Measurements from ENCODE around the gene MSRB3.

DNA sequence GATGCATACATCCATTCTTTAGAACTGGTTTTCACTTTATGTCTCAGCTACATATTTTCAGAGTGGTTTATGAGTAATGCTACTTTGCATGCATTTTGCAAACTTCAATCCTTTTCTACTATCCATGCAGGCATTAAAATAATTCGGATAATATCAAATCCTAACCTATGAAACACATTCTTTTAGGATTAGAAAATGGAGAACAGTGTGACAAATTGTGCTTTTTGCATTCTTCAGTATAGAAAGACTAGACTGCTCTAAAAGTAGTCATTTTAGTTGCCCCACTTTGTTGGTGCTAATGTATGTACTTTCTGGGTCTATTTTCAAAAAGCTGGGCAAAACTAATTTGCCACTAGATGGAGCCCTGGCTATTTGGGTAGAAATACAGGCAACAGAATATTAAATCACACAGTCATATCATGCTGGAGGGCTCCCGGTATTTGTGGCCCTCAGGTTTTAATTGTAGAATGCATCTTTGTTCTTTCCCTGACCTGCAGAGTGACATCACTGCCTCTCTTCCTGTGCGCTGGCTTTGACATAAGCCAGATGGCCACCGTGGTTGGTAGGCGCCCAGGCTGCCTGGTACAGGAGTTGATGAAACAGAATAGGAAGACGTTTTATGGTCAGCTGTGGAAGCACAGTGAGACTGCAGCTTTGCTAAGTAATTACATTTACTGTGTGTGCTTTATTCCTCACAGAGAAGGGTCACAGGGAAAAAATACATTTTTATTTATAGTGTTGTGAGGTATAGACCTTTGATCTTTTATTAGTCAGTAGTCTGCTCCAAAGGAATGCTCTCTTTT, 28.1 kb downstream of the MSRB3 start:
- TF ChIP-seq CTCF (IDR thresholded peaks at IDR 0.05; ENCODE audit: insufficient read depth, low read length, poor library complexity, severe bottlenecking) (peak; percentile 62), EZH2phosphoT487 (conservative IDR thresholded peaks at IDR 0.05; ENCODE audit: low read length) (no peak)
